Bronchus fibroblast of lung (primary cell): ENCODE results near the gene THSD1. TPM values are rescaled to one million over a fixed set of nuclear protein-coding genes. Genes with fewer than 3 reads are reported as not detected.

Source experiments
- total RNA-seq: library from RNA; depleted of rRNA; stranded (reverse); fragments of >200 nt; gene quantifications from 2 replicates; pipeline ENCODE4 v1.2.3, GENCODE V29; 2015

THSD1 gene, protein sequence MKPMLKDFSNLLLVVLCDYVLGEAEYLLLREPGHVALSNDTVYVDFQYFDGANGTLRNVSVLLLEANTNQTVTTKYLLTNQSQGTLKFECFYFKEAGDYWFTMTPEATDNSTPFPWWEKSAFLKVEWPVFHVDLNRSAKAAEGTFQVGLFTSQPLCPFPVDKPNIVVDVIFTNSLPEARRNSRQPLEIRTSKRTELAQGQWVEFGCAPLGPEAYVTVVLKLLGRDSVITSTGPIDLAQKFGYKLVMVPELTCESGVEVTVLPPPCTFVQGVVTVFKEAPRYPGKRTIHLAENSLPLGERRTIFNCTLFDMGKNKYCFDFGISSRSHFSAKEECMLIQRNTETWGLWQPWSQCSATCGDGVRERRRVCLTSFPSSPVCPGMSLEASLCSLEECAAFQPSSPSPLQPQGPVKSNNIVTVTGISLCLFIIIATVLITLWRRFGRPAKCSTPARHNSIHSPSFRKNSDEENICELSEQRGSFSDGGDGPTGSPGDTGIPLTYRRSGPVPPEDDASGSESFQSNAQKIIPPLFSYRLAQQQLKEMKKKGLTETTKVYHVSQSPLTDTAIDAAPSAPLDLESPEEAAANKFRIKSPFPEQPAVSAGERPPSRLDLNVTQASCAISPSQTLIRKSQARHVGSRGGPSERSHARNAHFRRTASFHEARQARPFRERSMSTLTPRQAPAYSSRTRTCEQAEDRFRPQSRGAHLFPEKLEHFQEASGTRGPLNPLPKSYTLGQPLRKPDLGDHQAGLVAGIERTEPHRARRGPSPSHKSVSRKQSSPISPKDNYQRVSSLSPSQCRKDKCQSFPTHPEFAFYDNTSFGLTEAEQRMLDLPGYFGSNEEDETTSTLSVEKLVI
- total RNA-seq: 3.3 and 3.7 TPM in 2 replicates

DNA sequence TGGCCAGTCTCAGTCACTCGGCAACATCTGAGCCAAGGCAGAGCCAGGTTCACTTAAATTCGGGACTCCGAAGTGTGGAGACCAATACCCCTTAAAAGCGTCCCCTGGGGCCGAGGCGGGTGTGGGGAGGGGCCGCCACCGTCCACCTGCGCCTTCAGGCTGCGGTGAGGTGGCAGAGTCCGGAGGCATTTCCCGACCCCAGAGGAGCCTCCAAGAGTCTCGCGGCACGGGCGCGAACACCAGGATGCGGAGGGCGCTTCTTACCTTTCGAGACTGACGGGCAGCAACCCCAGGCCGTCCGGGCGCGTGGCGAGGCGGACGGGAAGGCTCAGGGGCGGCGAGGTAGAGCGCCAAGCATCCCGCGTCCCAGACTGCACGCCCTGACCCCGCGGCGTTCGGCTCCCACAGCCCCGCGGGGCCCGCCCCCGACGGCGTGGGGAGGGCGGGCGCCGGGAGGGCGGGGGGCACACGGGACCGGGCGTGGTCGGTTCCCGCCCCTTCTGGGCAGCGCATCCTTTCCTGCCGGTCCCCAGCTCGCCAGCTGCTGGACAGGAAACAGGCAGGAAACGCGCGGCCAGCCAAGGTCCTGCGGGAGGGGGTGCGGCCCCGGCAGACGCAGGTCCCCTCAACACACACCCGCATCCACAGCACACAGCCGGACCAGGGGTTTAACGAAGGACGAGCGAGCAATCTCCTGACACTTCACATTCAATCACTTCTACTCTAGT, at the start of gene THSD1:
TSS of gene THSD1 (minus strand) at position 406 of the 728 bp plus-strand sequence. CDS start 3,572 bp downstream, outside the sequence.

DNA sequence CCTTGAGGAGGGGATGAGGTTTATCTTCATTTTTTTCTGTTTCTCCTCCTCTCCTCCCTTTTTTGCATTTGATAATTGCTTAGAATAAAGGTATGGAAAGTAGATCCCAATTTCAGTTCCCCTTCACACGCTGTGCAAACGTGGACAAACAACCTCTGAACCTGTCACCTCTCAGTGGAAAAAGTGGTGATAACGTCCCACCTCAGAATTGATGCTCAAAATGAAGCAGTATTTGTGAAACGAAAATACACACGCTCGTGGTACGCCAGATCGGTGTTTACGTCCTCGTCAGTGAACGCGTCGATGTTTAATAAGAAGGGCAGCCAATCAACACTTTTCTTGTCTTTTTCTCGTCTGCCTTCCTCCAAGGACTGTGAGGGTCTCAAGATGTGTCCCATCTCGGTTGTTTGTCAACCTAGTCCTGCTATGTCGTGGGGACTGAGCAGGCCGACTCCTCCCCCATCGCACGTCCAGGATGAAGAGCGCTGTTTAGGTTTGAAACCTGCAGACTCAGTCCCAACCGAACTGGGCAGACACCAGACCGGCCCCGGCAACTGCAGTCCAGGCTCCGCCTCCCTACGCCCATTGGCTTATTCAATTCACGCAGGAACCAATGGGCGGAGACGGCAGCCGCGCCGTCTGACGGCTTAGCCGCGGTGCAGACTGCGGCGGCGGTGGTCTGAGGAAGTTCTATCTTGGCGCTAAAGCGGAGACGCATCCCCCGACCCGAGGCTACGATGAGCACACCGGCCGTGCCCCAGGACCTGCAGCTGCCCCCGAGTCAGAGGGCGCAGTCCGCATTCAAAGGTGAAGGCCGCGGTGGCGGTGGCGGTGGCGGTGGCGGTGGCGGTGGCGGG, 49.1 kb upstream of the THSD1 start, which contains the start of gene CKAP2:
TSS of gene CKAP2 (plus strand) at position 659 of the 857 bp plus-strand sequence. CDS start at position 738, 79 bp downstream.

DNA sequence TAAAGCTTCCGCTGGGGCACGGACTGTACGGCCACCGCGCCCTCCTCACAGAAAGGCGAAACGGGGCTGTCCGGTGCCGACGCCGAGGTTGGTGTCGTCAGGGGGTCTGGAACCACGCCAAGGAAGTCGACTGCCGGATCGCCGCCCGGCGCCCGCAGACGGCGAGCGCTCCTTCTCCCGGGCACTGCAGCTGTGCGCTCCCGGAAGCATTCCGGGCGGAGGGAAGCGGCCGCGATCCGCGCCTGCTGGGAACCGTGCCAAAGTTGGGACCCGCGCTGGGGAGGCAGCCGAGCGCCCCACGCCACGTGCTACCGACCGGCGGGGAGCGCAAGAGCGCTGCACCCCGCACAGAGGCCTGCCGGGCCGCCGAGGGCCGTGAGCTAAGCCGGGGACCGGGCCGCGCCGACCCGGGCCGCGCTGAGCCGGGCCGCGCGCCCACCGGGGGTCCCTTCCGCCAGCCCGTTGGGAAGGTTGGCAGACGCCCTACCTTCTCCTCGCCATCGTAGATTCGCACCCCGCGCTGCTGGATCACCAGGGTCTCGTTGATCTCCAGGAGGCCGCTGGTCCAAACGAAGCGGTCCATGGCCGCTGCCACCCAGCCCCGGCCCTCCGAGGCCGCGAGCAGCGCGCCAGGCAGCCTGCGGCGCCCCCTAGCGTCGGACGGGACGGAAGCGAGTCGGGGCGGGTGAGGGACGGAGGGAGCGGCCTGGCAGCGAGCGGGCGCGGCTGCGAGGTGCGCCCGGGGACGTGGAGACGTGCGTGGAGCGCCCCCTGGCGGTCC, 44.2 kb upstream of the THSD1 start, which contains the start of gene VPS36:
TSS of gene VPS36 (minus strand) at position 623 of the 781 bp plus-strand sequence. CDS start at position 583, 40 bp downstream.

Other genes starting within 250 kb of the THSD1 start
- gene NEK3, start 246.6 kb downstream of the THSD1 start, total RNA-seq: 10.4 and 11.1 TPM in 2 replicates
- gene VPS36, start 44.5 kb upstream of the THSD1 start, total RNA-seq: 12.6 and 17.1 TPM in 2 replicates
- 45.0 and 54.6 TPM in 2 replicates for gene CKAP2, start 49.3 kb upstream of the THSD1 start, total RNA-seq
- 2.5 and 2.9 TPM in 2 replicates for gene HNRNPA1L2, start 236.3 kb upstream of the THSD1 start, total RNA-seq
- gene SUGT1, start 246.7 kb upstream of the THSD1 start, total RNA-seq: 36.1 and 38.2 TPM in 2 replicates